T47D (cell line): ENCODE results near the gene ALDH5A1.

Source experiments
- DNase-seq, 2 experiments: peaks; one replicate each; pipeline versions ENCODE4 v3.0.0 to v3.0.0-alpha.2; 2011 to 2012; ENCODE audit warnings: low read depth in 1 of 2, low spot score in 1 of 2
- JUND ChIP-seq: IDR thresholded peaks from 2 replicates; pipeline ENCODE4 v1.6.1; 2012; ENCODE audit warnings: low read depth
- in situ Hi-C: cut with HindIII; loops from 2 replicates; pipeline ENCODE4 v1.10.0; 2016; ENCODE audit warnings: low sequenced_read_pairs, low pct_unique_long_range_greater_than_20kb

ALDH5A1 gene

GRCh38 chr6:24540197-24540596 lies 45.4 kb downstream of the ALDH5A1 start:
- TF ChIP-seq JUND = no peak
- in situ Hi-C loops = no loop called here

GRCh38 chr6:24543683-24544082 lies 48.9 kb downstream of the ALDH5A1 start:
- in situ Hi-C loops = no loop called here
- DNase-seq = no peak
- no peak for TF ChIP-seq JUND

More at GRCh38 chr6:24540197-24540596, 45.4 kb downstream of the ALDH5A1 start:
- DNase-seq = no peak

- in situ Hi-C loops = no loop called here
- no peak for DNase-seq
- no peak for TF ChIP-seq JUND
These were observed 50.4 kb downstream of the ALDH5A1 start for GRCh38 chr6:24545183-24545582.

GRCh38 chr6:24545691-24546090 lies 50.9 kb downstream of the ALDH5A1 start:
- no peak for TF ChIP-seq JUND
- DNase-seq = peak in 1 of 2 experiments; percentile 56

GRCh38 chr6:24546439-24546838 lies 51.7 kb downstream of the ALDH5A1 start:
- in situ Hi-C loops = no loop called here
- TF ChIP-seq JUND = no peak
- no peak for DNase-seq

More at GRCh38 chr6:24545691-24546090, 50.9 kb downstream of the ALDH5A1 start:
- in situ Hi-C loops = no loop called here

GRCh38 chr6:24547243-24547642 lies 52.5 kb downstream of the ALDH5A1 start:
- peak in 1 of 2 experiments; percentile 21 for DNase-seq
- no peak for TF ChIP-seq JUND
- in situ Hi-C loops = no loop called here

GRCh38 chr6:24549158-24549557 lies 54.4 kb downstream of the ALDH5A1 start:
- in situ Hi-C loops = no loop called here
- no peak for TF ChIP-seq JUND
- no peak for DNase-seq

- in situ Hi-C loops = no loop called here
- peak in 1 of 2 experiments; percentile 14 for DNase-seq
These were observed 55.0 kb downstream of the ALDH5A1 start for GRCh38 chr6:24549674-24550353.

GRCh38 chr6:24551139-24551538 lies 56.4 kb downstream of the ALDH5A1 start:
- in situ Hi-C loops = no loop called here
- no peak for TF ChIP-seq JUND
- DNase-seq = no peak

More at GRCh38 chr6:24549674-24550353, 55.0 kb downstream of the ALDH5A1 start:
- no peak for TF ChIP-seq JUND

GRCh38 chr6:24554474-24554873 lies 59.7 kb downstream of the ALDH5A1 start:
- in situ Hi-C loops = no loop called here
- TF ChIP-seq JUND = no peak
- no peak for DNase-seq

- peak; percentile 49 for TF ChIP-seq JUND
- DNase-seq = peak in 1 of 2 experiments; percentile 54
These were observed 63.7 kb downstream of the ALDH5A1 start for GRCh38 chr6:24558516-24558915.

GRCh38 chr6:24564081-24564480 lies 69.3 kb downstream of the ALDH5A1 start:
- TF ChIP-seq JUND = no peak
- in situ Hi-C loops = no loop called here
- no peak for DNase-seq

More at GRCh38 chr6:24558516-24558915, 63.7 kb downstream of the ALDH5A1 start:
- in situ Hi-C loops = no loop called here

GRCh38 chr6:24565196-24565595 lies 70.4 kb downstream of the ALDH5A1 start:
- in situ Hi-C loops = no loop called here
- no peak for TF ChIP-seq JUND
- DNase-seq = no peak
